Measurements from ENCODE around the gene GRID1. TPM values are rescaled to one million over a fixed set of nuclear protein-coding genes. Genes with fewer than 3 reads are reported as not detected.

GRID1 gene
- total and polyA plus RNA-seq, 5 donors from 2014 or later, result not detected

DNA sequence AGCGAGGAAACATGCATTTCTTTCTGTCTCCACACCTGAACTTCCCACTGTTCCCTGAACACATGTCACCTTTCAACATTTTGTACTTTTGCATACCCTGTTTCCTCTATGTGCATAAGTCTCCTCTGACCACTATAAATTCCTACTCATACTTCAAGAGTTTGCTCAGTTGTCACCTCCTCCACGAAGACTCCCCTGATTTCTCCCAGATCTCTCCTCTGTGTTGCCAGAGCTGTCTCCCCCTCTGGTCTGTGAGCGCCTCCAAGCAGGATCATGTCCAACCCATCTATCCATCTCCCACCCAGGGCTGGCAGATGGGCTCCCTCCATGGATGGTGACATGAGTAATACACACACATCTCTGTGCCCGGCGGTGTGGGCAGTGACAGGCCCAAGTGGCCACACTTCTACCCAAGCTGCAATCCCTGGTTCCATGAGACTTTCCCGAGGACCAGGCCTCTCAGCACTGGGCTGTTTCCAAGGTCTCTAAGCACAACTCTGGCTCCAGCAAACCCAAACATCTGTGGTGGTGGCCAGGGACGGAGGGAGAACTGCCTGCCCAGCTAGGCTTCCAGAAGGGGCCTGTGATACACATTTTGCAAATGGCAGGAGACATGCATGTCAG lies 135.9 kb downstream of the GRID1 start:
- no peak overlapping the region for H3K4me3 ChIP-seq (ENCODE audit: low read depth, low read length)
- H3K27me3 Mint-ChIP-seq, result peaks cover 6% of the 10 kb centered on the region
- no peaks in the 10 kb centered on the region for H3K36me3 Mint-ChIP-seq
- H3K9me3 ChIP-seq (ENCODE audit: control insufficient read depth in 2 of 2, low read length in 2 of 2), result no peaks in the 10 kb centered on the region
- ATAC-seq (ENCODE audit: low read depth in 2 of 2) (no peak), DNase-seq (no peak)
- no peaks in the 10 kb centered on the region for H3K36me3 ChIP-seq (ENCODE audit: control insufficient read depth, insufficient read depth, low read length)
- H3K4me1 ChIP-seq (ENCODE audit: control insufficient read depth, insufficient read depth, low read length, poor library complexity, severe bottlenecking), result no peaks in the 10 kb centered on the region
- no peak overlapping the region for H3K27ac ChIP-seq (ENCODE audit: insufficient read depth, low read length, poor library complexity, severe bottlenecking)
- H3K9me3 Mint-ChIP-seq, result peaks cover 0 to 1% (median 0%) of the 10 kb centered on the region in 7 donors
- no peak overlapping the region for H3K4me3 Mint-ChIP-seq
- H3K27ac Mint-ChIP-seq, result no peak overlapping the region
- H3K4me1 Mint-ChIP-seq, result no peaks in the 10 kb centered on the region
- H3K27me3 ChIP-seq (ENCODE audit: control insufficient read depth, insufficient read depth, low read length), result no peaks in the 10 kb centered on the region

DNA sequence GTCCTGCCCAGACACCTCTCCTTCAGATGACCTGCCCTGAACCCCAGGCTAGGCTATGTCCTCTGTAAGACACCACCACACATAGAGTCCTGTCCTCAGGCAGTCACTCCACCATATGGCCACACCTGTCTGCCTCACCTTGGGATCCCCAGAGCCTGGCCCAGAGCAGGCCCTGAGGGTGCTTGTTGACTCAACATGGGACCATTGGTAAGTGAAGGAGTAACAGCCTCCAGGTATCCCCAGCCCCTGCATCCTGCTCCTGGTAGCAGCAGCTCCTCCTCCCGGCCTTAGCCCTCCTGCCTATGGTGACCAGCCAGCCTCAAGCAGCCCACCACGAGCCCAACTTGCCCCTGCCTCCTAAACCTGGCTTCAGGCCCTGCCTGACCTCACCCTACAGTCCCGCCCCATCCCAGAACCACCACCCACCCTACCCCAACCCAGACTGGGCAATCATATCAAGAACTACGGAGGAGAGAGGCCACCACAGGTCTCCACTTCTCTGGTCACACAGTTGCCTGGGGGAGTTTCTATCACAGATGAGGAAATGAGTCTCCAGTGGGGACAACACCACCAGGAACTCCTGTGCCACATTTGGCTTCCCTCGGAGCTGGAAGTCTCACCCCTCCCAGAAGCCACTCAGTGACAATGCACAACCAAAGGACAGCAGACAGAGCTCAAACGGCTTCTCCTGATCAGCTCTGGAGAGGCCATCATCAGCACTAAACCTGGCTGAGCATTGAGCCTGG lies 136.6 kb downstream of the GRID1 start:
- no peak overlapping the region for H3K4me3 ChIP-seq (ENCODE audit: low read depth, low read length)
- no peak overlapping the region for H3K4me3 Mint-ChIP-seq
- no peak overlapping the region for H3K27ac ChIP-seq (ENCODE audit: insufficient read depth, low read length, poor library complexity, severe bottlenecking)
- H3K36me3 Mint-ChIP-seq, result no peaks in the 10 kb centered on the region
- H3K36me3 ChIP-seq (ENCODE audit: control insufficient read depth, insufficient read depth, low read length), result no peaks in the 10 kb centered on the region
- H3K27ac Mint-ChIP-seq, result no peak overlapping the region
- DNase-seq (no peak), ATAC-seq (ENCODE audit: low read depth in 2 of 2) (no peak)
- H3K9me3 Mint-ChIP-seq, result peaks cover 0 to 1% (median 0%) of the 10 kb centered on the region in 7 donors
- H3K27me3 Mint-ChIP-seq, result peaks cover 6% of the 10 kb centered on the region
- no peaks in the 10 kb centered on the region for H3K4me1 ChIP-seq (ENCODE audit: control insufficient read depth, insufficient read depth, low read length, poor library complexity, severe bottlenecking)
- no peaks in the 10 kb centered on the region for H3K4me1 Mint-ChIP-seq
- no peaks in the 10 kb centered on the region for H3K27me3 ChIP-seq (ENCODE audit: control insufficient read depth, insufficient read depth, low read length)
- H3K9me3 ChIP-seq (ENCODE audit: control insufficient read depth in 2 of 2, low read length in 2 of 2), result no peaks in the 10 kb centered on the region

GRCh38 chr10:86229376-86229775 lies 137.2 kb downstream of the GRID1 start:
- H3K9me3 Mint-ChIP-seq, result peaks cover 0 to 1% (median 0%) of the 10 kb centered on the region in 7 donors
- no peaks in the 10 kb centered on the region for H3K4me1 Mint-ChIP-seq
- DNase-seq (no peak), ATAC-seq (ENCODE audit: low read depth in 2 of 2) (no peak)
- Histone ChIP-seq H3K4me1 (ENCODE audit: control insufficient read depth, insufficient read depth, low read length, poor library complexity, severe bottlenecking) (no peaks in the 10 kb centered on the region), H3K9me3 (ENCODE audit: control insufficient read depth in 2 of 2, low read length in 2 of 2) (no peaks in the 10 kb centered on the region), H3K27me3 (ENCODE audit: control insufficient read depth, insufficient read depth, low read length) (no peaks in the 10 kb centered on the region), H3K4me3 (ENCODE audit: low read depth, low read length) (no peak overlapping the region), H3K36me3 (ENCODE audit: control insufficient read depth, insufficient read depth, low read length) (no peaks in the 10 kb centered on the region), H3K27ac (ENCODE audit: insufficient read depth, low read length, poor library complexity, severe bottlenecking) (no peak overlapping the region)
- H3K4me3 Mint-ChIP-seq, result no peak overlapping the region
- no peak overlapping the region for H3K27ac Mint-ChIP-seq
- no peaks in the 10 kb centered on the region for H3K36me3 Mint-ChIP-seq
- H3K27me3 Mint-ChIP-seq, result peaks cover 6% of the 10 kb centered on the region

DNA sequence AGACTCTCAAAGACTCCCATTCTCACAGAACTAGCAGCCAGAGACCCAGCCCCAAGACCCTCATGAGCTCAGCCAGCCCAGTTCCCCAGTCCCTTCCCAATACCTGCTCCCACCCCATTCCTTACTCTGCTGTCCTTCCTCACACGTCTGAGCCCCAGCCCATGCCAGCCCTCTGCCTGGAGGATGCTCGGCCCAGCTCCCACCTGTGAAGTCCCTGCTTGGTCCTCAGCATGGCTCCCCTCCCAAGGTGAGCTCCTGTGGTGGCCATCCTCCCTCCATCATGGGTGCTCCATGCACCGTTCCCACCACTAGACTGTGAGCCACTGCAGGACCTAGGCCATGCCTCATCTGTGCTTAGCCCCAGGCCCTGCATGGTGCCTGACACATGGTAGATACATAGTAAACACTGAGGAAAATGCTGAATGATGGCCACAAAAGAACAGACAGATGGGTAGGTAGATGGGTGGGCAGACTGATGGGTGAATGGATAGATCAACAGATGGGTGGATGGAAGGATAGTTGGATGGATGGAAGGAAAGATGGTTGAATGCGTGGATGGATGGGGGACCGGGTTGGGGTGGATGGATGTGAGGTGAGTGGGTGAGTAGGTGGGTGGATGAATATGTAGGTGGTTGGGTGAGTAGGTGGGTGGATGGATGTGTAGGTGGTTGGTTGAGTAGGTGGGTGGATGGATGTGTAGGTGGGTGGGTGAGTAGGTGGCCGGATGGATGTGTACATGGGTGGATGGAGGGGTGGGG lies 138.9 kb downstream of the GRID1 start:
- Histone ChIP-seq H3K4me1 (ENCODE audit: control insufficient read depth, insufficient read depth, low read length, poor library complexity, severe bottlenecking) (no peaks in the 10 kb centered on the region), H3K27me3 (ENCODE audit: control insufficient read depth, insufficient read depth, low read length) (no peaks in the 10 kb centered on the region), H3K27ac (ENCODE audit: insufficient read depth, low read length, poor library complexity, severe bottlenecking) (no peak overlapping the region), H3K4me3 (ENCODE audit: low read depth, low read length) (no peak overlapping the region), H3K9me3 (ENCODE audit: control insufficient read depth in 2 of 2, low read length in 2 of 2) (no peaks in the 10 kb centered on the region), H3K36me3 (ENCODE audit: control insufficient read depth, insufficient read depth, low read length) (no peaks in the 10 kb centered on the region)
- H3K4me1 Mint-ChIP-seq, result no peaks in the 10 kb centered on the region
- ATAC-seq (ENCODE audit: low read depth in 2 of 2) (no peak), DNase-seq (no peak)
- no peak overlapping the region for H3K27ac Mint-ChIP-seq
- peaks cover 0 to 1% (median 0%) of the 10 kb centered on the region in 7 donors for H3K9me3 Mint-ChIP-seq
- no peak overlapping the region for H3K4me3 Mint-ChIP-seq
- H3K36me3 Mint-ChIP-seq, result no peaks in the 10 kb centered on the region
- no peaks in the 10 kb centered on the region for H3K27me3 Mint-ChIP-seq

GRCh38 chr10:86226781-86227201 lies 139.8 kb downstream of the GRID1 start:
- H3K27me3 ChIP-seq (ENCODE audit: control insufficient read depth, insufficient read depth, low read length), result no peaks in the 10 kb centered on the region
- no peaks in the 10 kb centered on the region for H3K4me1 ChIP-seq (ENCODE audit: control insufficient read depth, insufficient read depth, low read length, poor library complexity, severe bottlenecking)
- H3K9me3 ChIP-seq (ENCODE audit: control insufficient read depth in 2 of 2, low read length in 2 of 2), result no peaks in the 10 kb centered on the region
- Mint-ChIP-seq H3K27ac (no peak overlapping the region), H3K36me3 (no peaks in the 10 kb centered on the region), H3K9me3 (peaks cover 0 to 1% (median 0%) of the 10 kb centered on the region in 7 donors), H3K27me3 (no peaks in the 10 kb centered on the region), H3K4me3 (no peak overlapping the region), H3K4me1 (no peaks in the 10 kb centered on the region)
- H3K36me3 ChIP-seq (ENCODE audit: control insufficient read depth, insufficient read depth, low read length), result no peaks in the 10 kb centered on the region
- ATAC-seq (ENCODE audit: low read depth in 2 of 2) (no peak), DNase-seq (no peak)
- no peak overlapping the region for H3K27ac ChIP-seq (ENCODE audit: insufficient read depth, low read length, poor library complexity, severe bottlenecking)
- no peak overlapping the region for H3K4me3 ChIP-seq (ENCODE audit: low read depth, low read length)

DNA sequence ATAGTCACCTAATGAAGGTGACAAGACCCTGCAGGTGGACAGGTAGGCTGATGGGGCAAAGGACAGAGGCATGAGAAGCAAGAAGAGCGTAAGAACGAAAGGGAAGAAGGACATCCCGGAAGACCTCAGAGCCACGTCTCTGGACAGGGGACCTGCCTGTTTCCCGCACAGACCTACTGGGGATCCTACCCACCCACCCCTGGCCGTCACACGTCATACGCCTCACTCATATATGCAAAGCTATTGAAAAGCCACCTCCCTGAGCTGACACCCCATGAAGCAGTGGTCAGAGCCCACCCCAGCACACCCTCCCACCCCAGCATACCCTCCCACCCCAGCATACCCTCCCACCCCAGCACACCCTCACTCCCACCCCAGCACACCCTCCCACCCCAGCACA lies 140.6 kb downstream of the GRID1 start:
- no peak for ATAC-seq (ENCODE audit: low read depth in 2 of 2)
- no peaks in the 10 kb centered on the region for H3K9me3 ChIP-seq (ENCODE audit: control insufficient read depth in 2 of 2, low read length in 2 of 2)

GRCh38 chr10:86225103-86225782 lies 141.4 kb downstream of the GRID1 start:
- no peaks in the 10 kb centered on the region for H3K4me1 Mint-ChIP-seq
- H3K27me3 ChIP-seq (ENCODE audit: control insufficient read depth, insufficient read depth, low read length), result no peaks in the 10 kb centered on the region
- no peak for ATAC-seq (ENCODE audit: low read depth in 2 of 2)
- no peak overlapping the region for H3K4me3 ChIP-seq (ENCODE audit: low read depth, low read length)
- H3K27ac Mint-ChIP-seq, result no peak overlapping the region
- no peaks in the 10 kb centered on the region for H3K9me3 ChIP-seq (ENCODE audit: control insufficient read depth in 2 of 2, low read length in 2 of 2)
- no peaks in the 10 kb centered on the region for H3K4me1 ChIP-seq (ENCODE audit: control insufficient read depth, insufficient read depth, low read length, poor library complexity, severe bottlenecking)
- H3K4me3 Mint-ChIP-seq, result no peak overlapping the region
- H3K9me3 Mint-ChIP-seq, result peaks cover 0 to 1% (median 0%) of the 10 kb centered on the region in 7 donors
- DNase-seq, result no peak
- no peak overlapping the region for H3K27ac ChIP-seq (ENCODE audit: insufficient read depth, low read length, poor library complexity, severe bottlenecking)
- no peaks in the 10 kb centered on the region for H3K36me3 Mint-ChIP-seq
- H3K27me3 Mint-ChIP-seq, result no peaks in the 10 kb centered on the region
- no peaks in the 10 kb centered on the region for H3K36me3 ChIP-seq (ENCODE audit: control insufficient read depth, insufficient read depth, low read length)

More for the DNA sequence above, 140.6 kb downstream of the GRID1 start:
- no peak for DNase-seq
- Histone ChIP-seq H3K4me3 (ENCODE audit: low read depth, low read length) (no peak overlapping the region), H3K4me1 (ENCODE audit: control insufficient read depth, insufficient read depth, low read length, poor library complexity, severe bottlenecking) (no peaks in the 10 kb centered on the region), H3K27ac (ENCODE audit: insufficient read depth, low read length, poor library complexity, severe bottlenecking) (no peak overlapping the region), H3K27me3 (ENCODE audit: control insufficient read depth, insufficient read depth, low read length) (no peaks in the 10 kb centered on the region), H3K36me3 (ENCODE audit: control insufficient read depth, insufficient read depth, low read length) (no peaks in the 10 kb centered on the region)
- Mint-ChIP-seq H3K4me1 (no peaks in the 10 kb centered on the region), H3K27me3 (no peaks in the 10 kb centered on the region), H3K36me3 (no peaks in the 10 kb centered on the region), H3K4me3 (no peak overlapping the region), H3K27ac (no peak overlapping the region), H3K9me3 (peaks cover 0 to 1% (median 0%) of the 10 kb centered on the region in 7 donors)

All from CD4-positive, CD25-positive, alpha-beta regulatory T cell (primary cell).